Body of pancreas (tissue), 4 donors: ENCODE data around the gene UPF2. TPM values are rescaled to one million over a fixed set of nuclear protein-coding genes. Genes with fewer than 3 reads are reported as not detected.

ENCODE experiments used
- ATAC-seq: fragments of 150-250 bp; one replicate; pipeline ENCODE4 v1.9.1; 2016
- DNase-seq, 4 donors: peaks; one replicate each; pipeline ENCODE4 v3.0.0-alpha.2; 2019
- H3K27ac ChIP-seq, 4 donors: fragments of 200-600 bp; sonication (generic); 1 replicate in 3 of 4; 2 replicates in 1 of 4; pipeline versions ENCODE4 v1.5.1 to v1.6.1; 2016 to 2019; ENCODE audit warnings: mild to moderate bottlenecking in 1 of 4, mixed read lengths in 1 of 4, moderate library complexity in 1 of 4
- H3K27me3 ChIP-seq, 2 donors: fragments of 200-600 bp; sonication (generic); one replicate each; pipeline ENCODE4 v1.6.0; 2016; ENCODE audit warnings: mild to moderate bottlenecking in 1 of 2
- H3K36me3 ChIP-seq, 2 donors: fragments of 200-600 bp; sonication (generic); replicated peaks in 1 of 2; 2 replicates each; pipeline ENCODE4 v1.5.1; 2016; ENCODE audit warnings: low read depth in 2 of 2; ENCODE audit not compliant: insufficient read depth in 1 of 2
- H3K4me1 ChIP-seq: fragments of 200-600 bp; sonication (generic); one replicate; pipeline ENCODE4 v1.6.0; 2016
- H3K4me3 ChIP-seq, 2 donors: fragments of 200-600 bp; sonication (generic); 1 replicate in 1 of 2; 2 replicates in 1 of 2; pipeline ENCODE4 v1.5.1; 2016 to 2019
- H3K9me3 ChIP-seq, 3 donors: fragments of 200-600 bp; sonication (generic); 1 replicate in 2 of 3; 2 replicates in 1 of 3; pipeline ENCODE4 v1.5.1; 2016
- CTCF ChIP-seq, 7 experiments: fragments of 450-650 bp in 4 of 7; fragments of 200-600 bp in 3 of 7; sonication (generic) in 3 of 7; IDR thresholded peaks; one replicate each; pipeline ENCODE4 v1.5.1; 2016 to 2019; ENCODE audit warnings: antibody characterized with exemption in 7 of 7
- POLR2A ChIP-seq, 3 donors: fragments of 450-650 bp; IDR thresholded peaks; one replicate each; pipeline ENCODE4 v1.6.1; 2016; ENCODE audit warnings: antibody characterized with exemption in 3 of 3, mild to moderate bottlenecking in 2 of 3
- WGBS, 2 donors: methylation state at CpG; one replicate each; pipeline ENCODE4 v1.1.5; 2017; 5-methylcytosine and 5-hydroxymethylcytosine counted together
- intact Hi-C: fragments of 100-400 bp; cut with DNase I; formaldehyde crosslinking; loops from one replicate; pipeline ENCODE4 v1.15.1; 2023
- total RNA-seq, 2 donors: library from RNA; depleted of rRNA; stranded (reverse); fragments of >200 nt; gene quantifications; one replicate each; pipeline ENCODE4 v1.1.0, GENCODE V29; 2016

The UPF2 gene
- total RNA-seq, 2 donors from 2014 or later: 11.2 to 16.9 TPM

GRCh38 chr10:11908536-11908935 is 134.1 kb downstream of the UPF2 start:
- no peaks in the 10 kb centered on the region for H3K27me3 ChIP-seq
- WGBS, 2 donors: 78 to 88% methylated on average over 8 to 10 of the region's 10 CpGs
- H3K4me1 ChIP-seq: no peaks in the 10 kb centered on the region
- DNase-seq (no peak), ATAC-seq (no peak)
- intact Hi-C loops: no loop called here
- H3K9me3 ChIP-seq: no peaks in the 10 kb centered on the region
- no peak overlapping the region for H3K27ac ChIP-seq
- TF ChIP-seq CTCF (IDR thresholded peaks at IDR 0.05): no peak
- no peak for TF ChIP-seq POLR2A (IDR thresholded peaks at IDR 0.05)
- H3K4me3 ChIP-seq: no peak overlapping the region
- H3K36me3 ChIP-seq: no peaks in the 10 kb centered on the region

DNA sequence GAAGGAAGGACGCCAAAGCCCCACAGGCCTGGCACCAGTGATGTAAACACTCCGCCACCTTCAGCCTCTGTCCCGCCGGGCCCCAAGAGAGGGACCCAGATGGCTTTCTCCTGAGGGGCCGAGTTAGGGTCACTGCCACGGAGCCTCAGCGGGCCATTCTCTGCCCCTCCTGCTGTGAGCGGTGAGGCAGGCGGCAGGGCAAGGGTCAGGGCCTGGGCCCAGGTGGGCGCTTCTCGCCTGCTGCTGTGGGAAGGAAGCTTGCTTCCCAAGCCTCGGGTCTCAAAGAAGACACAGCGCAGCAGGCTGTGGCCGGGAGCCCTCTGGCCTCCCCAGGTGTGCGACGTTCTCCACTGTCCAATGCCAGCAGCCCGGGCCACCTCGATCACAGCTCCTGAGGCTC is 134.7 kb downstream of the UPF2 start:
- ATAC-seq (no peak), DNase-seq (no peak)
- Histone ChIP-seq H3K27ac (no peak overlapping the region), H3K9me3 (no peaks in the 10 kb centered on the region), H3K27me3 (no peaks in the 10 kb centered on the region), H3K36me3 (no peaks in the 10 kb centered on the region), H3K4me1 (no peaks in the 10 kb centered on the region), H3K4me3 (no peak overlapping the region)
- intact Hi-C loops: no loop called here
- no peak for TF ChIP-seq CTCF (IDR thresholded peaks at IDR 0.05)
- WGBS, 2 donors: 76 to 84% methylated on average over 6 to 18 of the region's 18 CpGs

DNA sequence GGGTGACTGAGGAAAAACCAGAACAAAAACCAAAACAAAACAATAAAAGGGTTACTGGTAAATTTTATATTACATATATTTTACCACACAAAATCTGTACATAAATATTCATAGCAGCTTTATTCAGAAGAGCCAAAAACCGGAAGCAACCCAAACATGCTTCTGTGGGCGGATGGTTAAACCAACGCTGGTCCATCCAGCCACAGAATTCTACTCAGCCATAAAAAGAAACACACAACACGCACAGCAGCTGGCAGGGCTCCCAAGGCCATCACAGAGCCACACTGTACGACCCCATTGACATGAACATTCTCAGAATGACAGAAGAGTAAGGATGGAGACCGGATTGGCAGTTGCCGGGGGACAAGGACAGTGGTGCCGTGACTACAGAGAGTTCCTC is 135.9 kb downstream of the UPF2 start:
- TF ChIP-seq POLR2A (IDR thresholded peaks at IDR 0.05) (no peak), CTCF (IDR thresholded peaks at IDR 0.05) (no peak)
- intact Hi-C loops: no loop called here
- H3K4me3 ChIP-seq: no peak overlapping the region
- H3K4me1 ChIP-seq: no peaks in the 10 kb centered on the region
- no peaks in the 10 kb centered on the region for H3K36me3 ChIP-seq
- no peaks in the 10 kb centered on the region for H3K27me3 ChIP-seq
- no peaks in the 10 kb centered on the region for H3K9me3 ChIP-seq
- 47 to 65% methylated on average over 5 to 8 of the region's 8 CpGs for WGBS, 2 donors
- H3K27ac ChIP-seq: no peak overlapping the region
- DNase-seq: no peak
- no peak for ATAC-seq

GRCh38 chr10:11902646-11903045 is 140.0 kb downstream of the UPF2 start:
- DNase-seq: no peak
- Histone ChIP-seq H3K9me3 (no peaks in the 10 kb centered on the region), H3K27ac (no peak overlapping the region), H3K27me3 (no peaks in the 10 kb centered on the region), H3K36me3 (no peaks in the 10 kb centered on the region), H3K4me1 (peaks cover 16% of the 10 kb centered on the region), H3K4me3 (no peak overlapping the region)
- intact Hi-C loops: no loop called here
- no peak for ATAC-seq
- WGBS, 2 donors: 82 to 88% methylated on average over 6 to 7 of the region's 7 CpGs
- no peak for TF ChIP-seq POLR2A (IDR thresholded peaks at IDR 0.05)
- no peak for TF ChIP-seq CTCF (IDR thresholded peaks at IDR 0.05)

DNA sequence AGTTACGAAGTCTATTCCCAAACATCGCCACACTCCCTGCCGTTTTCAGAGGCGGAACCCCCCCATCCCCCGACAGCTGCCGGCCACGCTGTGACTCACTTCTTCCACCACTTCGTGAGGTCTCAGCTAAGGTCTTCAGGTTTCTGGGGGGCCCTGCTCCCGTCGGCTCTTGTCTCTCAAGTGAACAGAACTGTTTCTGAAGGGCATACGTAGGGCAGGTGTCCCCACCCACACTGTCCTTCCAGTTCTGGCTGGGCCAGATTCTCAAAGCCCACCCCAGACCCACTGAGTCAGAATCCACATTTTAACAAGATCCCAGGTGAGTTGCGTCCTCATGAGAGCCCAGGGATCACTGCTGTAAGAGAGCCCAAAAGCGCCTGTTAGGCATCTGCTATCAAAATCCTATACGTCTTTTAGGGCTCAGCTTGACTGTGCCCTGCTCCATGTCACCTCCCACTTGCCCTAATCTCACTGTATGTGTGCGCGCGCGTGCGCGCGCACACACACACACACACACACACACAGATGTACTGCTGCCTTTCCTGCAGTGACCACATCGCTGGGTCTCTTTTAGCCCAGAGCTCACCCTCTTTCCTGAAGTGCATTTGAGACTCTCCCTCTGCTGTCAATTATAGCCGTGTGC is 140.7 kb downstream of the UPF2 start:
- H3K9me3 ChIP-seq: no peaks in the 10 kb centered on the region
- H3K27ac ChIP-seq: no peak overlapping the region
- intact Hi-C loops: no loop called here
- DNase-seq (no peak), ATAC-seq (no peak)
- peaks cover 19% of the 10 kb centered on the region for H3K4me1 ChIP-seq
- H3K4me3 ChIP-seq: no peak overlapping the region
- H3K27me3 ChIP-seq: no peaks in the 10 kb centered on the region
- WGBS, 2 donors: 81 to 84% methylated on average over 18 to 23 of the region's 23 CpGs
- H3K36me3 ChIP-seq: no peaks in the 10 kb centered on the region
- TF ChIP-seq CTCF (IDR thresholded peaks at IDR 0.05) (no peak), POLR2A (IDR thresholded peaks at IDR 0.05) (no peak)
